NCI-H1417 (cell line): ENCODE measurements around the gene MTURN.

Experiments used
- DNase-seq, 3 experiments: peaks; one replicate each; lab custom pipeline; 2025; lab: John Stamatoyannopoulos, UW

The MTURN gene

GRCh38 chr7:30206942-30207341 is 72.2 kb downstream of the MTURN start:
- no peak for DNase-seq

- no peak for DNase-seq
Observed at GRCh38 chr7:30207376-30207775, 72.6 kb downstream of the MTURN start.

GRCh38 chr7:30209951-30210350 is 75.2 kb downstream of the MTURN start:
- DNase-seq, result no peak
